ENCODE results near the gene HMX1.

DNA sequence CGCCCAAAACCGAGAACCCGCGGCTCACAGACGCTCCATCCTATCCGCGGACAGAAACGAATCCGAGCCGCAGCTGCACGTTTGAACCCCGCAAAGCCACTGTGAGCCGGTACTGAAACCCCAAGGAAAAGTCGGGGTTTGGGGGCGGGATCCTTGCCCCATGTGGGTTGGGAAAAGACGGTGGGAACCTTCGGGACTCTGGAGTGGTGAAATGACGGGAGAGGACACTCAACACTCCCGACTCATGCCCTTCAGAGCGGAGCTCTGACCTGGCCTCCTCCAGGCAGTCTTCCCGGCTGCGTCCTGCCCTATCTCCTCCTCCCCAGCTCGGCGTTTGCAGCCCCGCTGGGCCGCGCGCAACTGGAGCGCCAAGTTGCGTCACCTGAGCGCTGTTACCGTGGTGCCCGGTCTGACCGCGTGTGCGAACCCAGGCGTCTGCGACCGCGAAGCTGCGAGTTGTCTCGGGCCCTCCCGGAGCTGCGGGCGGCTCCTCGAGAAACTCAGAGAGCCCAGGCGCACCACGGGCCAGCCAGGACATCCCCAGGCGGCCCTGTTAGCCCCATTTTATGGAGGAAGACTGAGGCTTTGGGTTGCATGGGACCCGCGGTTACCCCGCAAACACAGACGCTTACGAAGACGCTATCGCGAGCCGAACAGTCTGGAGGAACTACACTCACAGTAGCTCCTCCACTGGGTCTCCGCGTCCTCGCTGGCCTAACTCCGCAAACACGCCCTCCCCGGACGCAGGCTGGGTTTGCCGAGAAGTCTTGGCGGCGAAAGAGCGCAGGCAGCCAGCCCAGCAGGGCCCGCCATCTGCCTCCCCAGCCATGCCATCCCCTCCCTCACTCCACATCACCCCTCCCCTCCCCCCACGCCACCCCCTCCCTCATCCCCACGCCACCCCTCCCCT is 20.3 kb upstream of the HMX1 start:
- TF ChIP-seq EP300 (IDR thresholded peaks at IDR 0.05), result no peak
- TF ChIP-seq, protein P1, sequence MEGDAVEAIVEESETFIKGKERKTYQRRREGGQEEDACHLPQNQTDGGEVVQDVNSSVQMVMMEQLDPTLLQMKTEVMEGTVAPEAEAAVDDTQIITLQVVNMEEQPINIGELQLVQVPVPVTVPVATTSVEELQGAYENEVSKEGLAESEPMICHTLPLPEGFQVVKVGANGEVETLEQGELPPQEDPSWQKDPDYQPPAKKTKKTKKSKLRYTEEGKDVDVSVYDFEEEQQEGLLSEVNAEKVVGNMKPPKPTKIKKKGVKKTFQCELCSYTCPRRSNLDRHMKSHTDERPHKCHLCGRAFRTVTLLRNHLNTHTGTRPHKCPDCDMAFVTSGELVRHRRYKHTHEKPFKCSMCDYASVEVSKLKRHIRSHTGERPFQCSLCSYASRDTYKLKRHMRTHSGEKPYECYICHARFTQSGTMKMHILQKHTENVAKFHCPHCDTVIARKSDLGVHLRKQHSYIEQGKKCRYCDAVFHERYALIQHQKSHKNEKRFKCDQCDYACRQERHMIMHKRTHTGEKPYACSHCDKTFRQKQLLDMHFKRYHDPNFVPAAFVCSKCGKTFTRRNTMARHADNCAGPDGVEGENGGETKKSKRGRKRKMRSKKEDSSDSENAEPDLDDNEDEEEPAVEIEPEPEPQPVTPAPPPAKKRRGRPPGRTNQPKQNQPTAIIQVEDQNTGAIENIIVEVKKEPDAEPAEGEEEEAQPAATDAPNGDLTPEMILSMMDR (IDR thresholded peaks at IDR 0.05), result no peak
- no peak for TF ChIP-seq POLR2AphosphoS5 (IDR thresholded peaks at IDR 0.05)
- TF ChIP-seq POLR2A (IDR thresholded peaks at IDR 0.05), result no peak
